PC-9 (cell line): Measurements from ENCODE around the gene SEC23IP.

Experiments used
- CTCF ChIP-seq: fragments of 200-600 bp; sonication (generic); conservative IDR thresholded peaks from 2 replicates; pipeline ENCODE4 v1.6.1; 2017; ENCODE audit warnings: mixed run types, antibody characterized with exemption, mild to moderate bottlenecking, moderate library complexity
- EZH2 ChIP-seq: fragments of 200-600 bp; sonication (generic); IDR thresholded peaks from 2 replicates; pipeline ENCODE4 v1.8.0; 2017; ENCODE audit warnings: antibody characterized with exemption, low read depth

GRCh38 chr10:119973281-119973680 lies 80.8 kb downstream of the SEC23IP start:
- no peak for TF ChIP-seq CTCF
- no peak for TF ChIP-seq EZH2
